ENCODE measurements around the gene PSMD9.

PSMD9 gene

GRCh38 chr12:121930862-121931261, 42.3 kb downstream of the PSMD9 start:
- no peak for TF ChIP-seq CTCF (IDR thresholded peaks at IDR 0.05; ENCODE audit: low read depth, low read length)
- H3K4me3 ChIP-seq (ENCODE audit: low read depth, low read length) = no peak overlapping the region

- H3K4me3 ChIP-seq (ENCODE audit: low read depth, low read length) = no peak overlapping the region
- TF ChIP-seq CTCF (IDR thresholded peaks at IDR 0.05; ENCODE audit: low read depth, low read length) = no peak
These were observed 43.6 kb downstream of the PSMD9 start for GRCh38 chr12:121932176-121932536.

GRCh38 chr12:121932914-121933521, 44.4 kb downstream of the PSMD9 start:
- no peak overlapping the region for H3K4me3 ChIP-seq (ENCODE audit: low read depth, low read length)
- no peak for TF ChIP-seq CTCF (IDR thresholded peaks at IDR 0.05; ENCODE audit: low read depth, low read length)

- no peak for TF ChIP-seq CTCF (IDR thresholded peaks at IDR 0.05; ENCODE audit: low read depth, low read length)
- no peak overlapping the region for H3K4me3 ChIP-seq (ENCODE audit: low read depth, low read length)
These were observed 45.1 kb downstream of the PSMD9 start for GRCh38 chr12:121933522-121934308.

GRCh38 chr12:121934309-121934664, 45.7 kb downstream of the PSMD9 start:
- TF ChIP-seq CTCF (IDR thresholded peaks at IDR 0.05; ENCODE audit: low read depth, low read length) = no peak
- no peak overlapping the region for H3K4me3 ChIP-seq (ENCODE audit: low read depth, low read length)

GRCh38 chr12:121937654-121938053, 49.1 kb downstream of the PSMD9 start:
- no peak for TF ChIP-seq CTCF (IDR thresholded peaks at IDR 0.05; ENCODE audit: low read depth, low read length)
- no peak overlapping the region for H3K4me3 ChIP-seq (ENCODE audit: low read depth, low read length)

- no peak overlapping the region for H3K4me3 ChIP-seq (ENCODE audit: low read depth, low read length)
- no peak for TF ChIP-seq CTCF (IDR thresholded peaks at IDR 0.05; ENCODE audit: low read depth, low read length)
These were observed 50.6 kb downstream of the PSMD9 start for GRCh38 chr12:121939186-121939585.

Measured in WI38 (cell line).